ENCODE data around the gene CCDC82.

CCDC82 gene

DNA sequence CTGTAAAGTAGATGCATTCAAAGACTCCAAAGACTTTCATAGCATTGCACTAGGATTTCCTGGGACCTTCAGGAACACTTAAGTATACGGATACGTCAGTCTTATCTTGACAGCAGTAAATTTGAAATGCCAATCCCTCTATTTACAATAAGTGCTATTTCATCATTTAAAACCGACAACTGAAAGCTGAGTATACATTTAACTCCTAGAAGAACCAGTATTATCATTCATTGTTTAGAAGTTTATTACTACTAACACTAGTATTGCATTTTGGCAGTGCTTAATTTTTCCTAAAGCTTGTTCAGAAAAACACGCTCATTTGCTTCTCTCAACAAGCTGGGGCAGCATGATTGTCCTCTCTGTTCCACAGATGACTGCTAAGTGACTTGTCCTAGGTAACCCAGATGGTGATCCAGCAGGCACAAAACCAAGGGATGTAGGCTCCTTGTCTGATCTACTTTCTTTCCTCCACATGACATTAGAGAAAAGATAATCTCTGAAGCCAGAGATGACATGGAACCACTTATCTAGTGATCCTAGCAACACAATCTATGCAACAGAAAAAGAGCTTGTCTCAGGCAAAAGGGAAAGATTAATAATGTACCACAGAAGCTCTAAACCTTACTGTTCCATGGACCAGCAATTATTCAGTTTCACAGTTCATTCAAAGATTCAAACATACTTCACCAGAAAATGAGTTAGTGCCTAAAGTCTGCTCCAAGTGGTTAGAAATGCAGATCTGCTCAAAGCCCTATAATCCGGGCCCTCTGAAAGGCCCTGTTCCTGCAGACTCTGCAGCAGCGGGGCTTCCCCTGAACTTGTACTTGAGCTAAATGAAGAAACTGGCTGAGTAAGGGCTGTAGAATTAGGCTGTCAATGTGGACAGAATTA is 51.9 kb downstream of the CCDC82 start:
- no peaks in the 10 kb centered on the region for H3K36me3 ChIP-seq (ENCODE audit: low read depth)
- TF ChIP-seq, protein P1, sequence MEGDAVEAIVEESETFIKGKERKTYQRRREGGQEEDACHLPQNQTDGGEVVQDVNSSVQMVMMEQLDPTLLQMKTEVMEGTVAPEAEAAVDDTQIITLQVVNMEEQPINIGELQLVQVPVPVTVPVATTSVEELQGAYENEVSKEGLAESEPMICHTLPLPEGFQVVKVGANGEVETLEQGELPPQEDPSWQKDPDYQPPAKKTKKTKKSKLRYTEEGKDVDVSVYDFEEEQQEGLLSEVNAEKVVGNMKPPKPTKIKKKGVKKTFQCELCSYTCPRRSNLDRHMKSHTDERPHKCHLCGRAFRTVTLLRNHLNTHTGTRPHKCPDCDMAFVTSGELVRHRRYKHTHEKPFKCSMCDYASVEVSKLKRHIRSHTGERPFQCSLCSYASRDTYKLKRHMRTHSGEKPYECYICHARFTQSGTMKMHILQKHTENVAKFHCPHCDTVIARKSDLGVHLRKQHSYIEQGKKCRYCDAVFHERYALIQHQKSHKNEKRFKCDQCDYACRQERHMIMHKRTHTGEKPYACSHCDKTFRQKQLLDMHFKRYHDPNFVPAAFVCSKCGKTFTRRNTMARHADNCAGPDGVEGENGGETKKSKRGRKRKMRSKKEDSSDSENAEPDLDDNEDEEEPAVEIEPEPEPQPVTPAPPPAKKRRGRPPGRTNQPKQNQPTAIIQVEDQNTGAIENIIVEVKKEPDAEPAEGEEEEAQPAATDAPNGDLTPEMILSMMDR (IDR thresholded peaks at IDR 0.05; ENCODE audit: poor library complexity, severe bottlenecking): no peak
- H3K27ac ChIP-seq (ENCODE audit: poor library complexity, severe bottlenecking): no peak overlapping the region
- H3K9me3 ChIP-seq (ENCODE audit: severe bottlenecking): no peaks in the 10 kb centered on the region
- no peaks in the 10 kb centered on the region for H3K27me3 ChIP-seq (ENCODE audit: insufficient read depth, poor library complexity, severe bottlenecking)
- H3K4me3 ChIP-seq (ENCODE audit: severe bottlenecking): no peak overlapping the region
- ATAC-seq (ENCODE audit: low read depth): no peak
- H3K4me1 ChIP-seq (ENCODE audit: insufficient read depth, poor library complexity, severe bottlenecking): peaks cover 36% of the 10 kb centered on the region
- no peak for DNase-seq (ENCODE audit: low spot score)

DNA sequence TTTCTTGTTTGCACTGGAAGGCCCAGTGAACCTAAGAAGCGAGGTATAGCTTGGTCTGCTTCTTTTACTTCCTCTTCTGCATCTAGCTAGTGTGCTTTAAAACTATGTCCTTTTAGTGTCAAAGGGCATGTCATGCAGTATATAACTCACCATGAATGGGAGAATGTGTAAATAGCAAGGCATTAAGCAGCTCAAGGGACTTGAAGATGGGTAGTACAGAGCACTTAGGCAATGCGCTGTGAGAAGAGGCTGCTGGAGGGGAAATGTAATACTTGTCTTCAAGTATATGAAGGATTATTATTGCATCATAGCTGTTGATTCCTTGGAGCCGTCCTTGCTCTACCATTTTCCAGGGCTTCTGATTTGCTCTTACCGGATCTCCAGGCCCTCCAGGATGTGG is 54.3 kb downstream of the CCDC82 start:
- H3K36me3 ChIP-seq (ENCODE audit: low read depth): no peaks in the 10 kb centered on the region
- no peaks in the 10 kb centered on the region for H3K9me3 ChIP-seq (ENCODE audit: severe bottlenecking)
- DNase-seq (ENCODE audit: low spot score) (no peak), ATAC-seq (ENCODE audit: low read depth) (no peak)
- TF ChIP-seq, protein P1 (IDR thresholded peaks at IDR 0.05; ENCODE audit: poor library complexity, severe bottlenecking): no peak
- no peak overlapping the region for H3K4me3 ChIP-seq (ENCODE audit: severe bottlenecking)
- H3K4me1 ChIP-seq (ENCODE audit: insufficient read depth, poor library complexity, severe bottlenecking): peaks cover 28% of the 10 kb centered on the region
- no peaks in the 10 kb centered on the region for H3K27me3 ChIP-seq (ENCODE audit: insufficient read depth, poor library complexity, severe bottlenecking)
- H3K27ac ChIP-seq (ENCODE audit: poor library complexity, severe bottlenecking): no peak overlapping the region

DNA sequence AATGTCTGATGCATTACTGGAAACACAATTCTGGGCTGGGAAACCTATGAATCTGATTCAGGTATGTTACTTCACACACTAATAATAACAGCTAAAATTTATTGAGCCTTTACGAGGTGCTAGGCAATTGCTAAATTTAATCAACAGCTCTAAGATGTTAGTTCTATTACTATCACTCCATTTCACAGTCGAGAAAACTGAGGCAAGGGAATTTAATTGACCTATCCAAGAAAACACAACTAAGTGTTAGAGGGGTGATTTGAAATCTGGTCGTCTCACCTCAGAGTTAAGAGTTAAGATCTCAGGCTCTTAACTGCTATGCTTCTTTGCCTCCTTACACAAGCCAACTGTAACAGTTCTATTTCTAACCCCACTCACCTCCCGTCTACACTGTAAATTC is 55.5 kb downstream of the CCDC82 start:
- Histone ChIP-seq H3K27me3 (ENCODE audit: insufficient read depth, poor library complexity, severe bottlenecking) (no peaks in the 10 kb centered on the region), H3K4me1 (ENCODE audit: insufficient read depth, poor library complexity, severe bottlenecking) (peaks cover 20% of the 10 kb centered on the region), H3K27ac (ENCODE audit: poor library complexity, severe bottlenecking) (no peak overlapping the region), H3K36me3 (ENCODE audit: low read depth) (no peaks in the 10 kb centered on the region), H3K4me3 (ENCODE audit: severe bottlenecking) (no peak overlapping the region), H3K9me3 (ENCODE audit: severe bottlenecking) (no peaks in the 10 kb centered on the region)
- no peak for ATAC-seq (ENCODE audit: low read depth)
- DNase-seq (ENCODE audit: low spot score): no peak
- TF ChIP-seq, protein P1 (IDR thresholded peaks at IDR 0.05; ENCODE audit: poor library complexity, severe bottlenecking): no peak

DNA sequence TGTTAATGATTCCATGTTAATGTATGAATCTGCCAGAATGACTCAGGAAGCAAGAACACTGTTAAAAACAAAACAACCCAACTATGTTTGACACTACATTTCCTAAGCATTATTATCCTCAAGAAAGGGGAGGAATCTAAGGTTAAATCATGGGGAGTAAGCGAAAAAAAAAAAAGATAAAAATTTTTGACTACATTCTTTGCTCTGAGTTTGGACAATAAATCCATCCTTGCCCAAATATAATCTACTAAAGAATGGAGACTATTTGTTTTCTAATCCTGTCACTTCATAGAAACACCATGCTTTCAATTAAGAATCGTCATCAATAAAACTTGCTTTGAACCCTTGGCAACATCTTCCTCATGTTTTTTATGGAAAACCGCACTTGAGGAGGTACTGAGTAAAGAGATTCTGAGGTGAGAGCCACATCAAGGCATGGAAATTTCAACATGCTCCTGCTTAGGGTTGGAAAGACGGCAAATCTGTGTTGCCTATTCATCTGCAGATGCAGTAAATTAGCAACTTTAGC is 56.5 kb downstream of the CCDC82 start:
- no peak for DNase-seq (ENCODE audit: low spot score)
- H3K4me3 ChIP-seq (ENCODE audit: severe bottlenecking): no peak overlapping the region
- H3K27ac ChIP-seq (ENCODE audit: poor library complexity, severe bottlenecking): no peak overlapping the region
- TF ChIP-seq, protein P1 (IDR thresholded peaks at IDR 0.05; ENCODE audit: poor library complexity, severe bottlenecking): no peak
- H3K36me3 ChIP-seq (ENCODE audit: low read depth): no peaks in the 10 kb centered on the region
- peaks cover 20% of the 10 kb centered on the region for H3K4me1 ChIP-seq (ENCODE audit: insufficient read depth, poor library complexity, severe bottlenecking)
- H3K9me3 ChIP-seq (ENCODE audit: severe bottlenecking): no peaks in the 10 kb centered on the region
- ATAC-seq (ENCODE audit: low read depth): no peak
- H3K27me3 ChIP-seq (ENCODE audit: insufficient read depth, poor library complexity, severe bottlenecking): no peaks in the 10 kb centered on the region
